DMS114 treated with DMSO at 0.1 percent for 48 hours (cell line): ENCODE data around the gene DNAAF2.
"Not testable (repeated sequence)": the region's sequence is repeated elsewhere in the genome, so short reads cannot be mapped to it uniquely, and the experiment has no call there.

Experiments
- DNase-seq: peaks from one replicate; lab custom pipeline; 2025; ENCODE audit not compliant: unreplicated experiment; lab: John Stamatoyannopoulos, UW

DNAAF2 gene

DNA sequence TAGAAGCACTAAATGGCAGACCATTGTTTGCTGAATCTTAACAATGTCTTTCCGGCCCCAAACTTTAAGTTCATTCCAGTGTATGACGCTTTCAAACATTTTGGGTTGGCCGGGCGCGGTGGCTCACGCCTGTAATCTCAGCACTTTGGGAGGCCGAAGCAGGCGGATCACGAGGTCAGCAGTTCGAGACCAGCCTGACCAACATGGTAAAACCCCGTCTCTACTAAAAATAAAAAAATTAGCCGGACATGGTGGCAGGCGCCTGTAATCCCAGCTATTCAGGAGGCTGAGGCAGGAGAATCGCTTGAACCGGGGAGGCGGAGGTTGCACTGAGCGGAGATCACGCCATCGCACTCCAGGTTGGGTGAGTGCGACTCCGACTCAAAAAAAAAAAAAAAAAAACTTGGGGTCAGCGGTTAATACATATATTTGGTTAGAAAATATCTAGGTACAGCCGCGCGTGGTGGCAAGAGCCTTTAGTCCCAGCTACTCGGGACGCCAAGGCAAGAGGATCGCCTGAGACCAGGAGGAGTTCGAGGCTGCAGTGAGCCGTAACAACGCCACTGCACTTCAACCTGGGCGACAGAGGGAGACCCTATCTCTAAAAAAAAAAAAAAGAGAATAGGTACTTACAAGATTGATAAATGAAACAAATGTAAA lies 49.9 kb downstream of the DNAAF2 start:
- DNase-seq, result not testable (repeated sequence)

DNA sequence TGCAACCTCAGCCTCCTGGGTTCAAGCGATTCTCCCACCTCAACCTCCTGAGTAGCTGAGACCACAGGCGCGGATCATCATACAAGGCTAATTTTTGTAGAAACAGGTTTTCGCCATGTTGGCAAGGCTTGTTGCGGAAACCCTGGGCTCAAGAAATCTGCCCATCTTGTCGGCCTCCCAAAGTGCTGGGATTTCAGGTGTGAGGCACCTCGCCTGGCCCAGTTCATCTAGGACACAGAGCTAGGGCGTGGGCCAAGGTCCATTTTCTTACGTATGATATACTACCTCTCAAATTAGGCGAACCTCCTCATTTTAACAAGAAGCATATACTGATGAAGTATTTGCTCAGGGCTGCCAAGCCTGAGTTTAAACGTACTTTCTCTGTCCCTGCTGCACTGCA lies 51.0 kb downstream of the DNAAF2 start:
- no peak for DNase-seq

- no peak for DNase-seq
Observed at GRCh38 chr14:49583629-49584028, 51.4 kb downstream of the DNAAF2 start.

- DNase-seq, result no peak
Observed at GRCh38 chr14:49582113-49582977, 52.7 kb downstream of the DNAAF2 start.

GRCh38 chr14:49581209-49582112 lies 53.6 kb downstream of the DNAAF2 start:
- DNase-seq, result no peak

DNA sequence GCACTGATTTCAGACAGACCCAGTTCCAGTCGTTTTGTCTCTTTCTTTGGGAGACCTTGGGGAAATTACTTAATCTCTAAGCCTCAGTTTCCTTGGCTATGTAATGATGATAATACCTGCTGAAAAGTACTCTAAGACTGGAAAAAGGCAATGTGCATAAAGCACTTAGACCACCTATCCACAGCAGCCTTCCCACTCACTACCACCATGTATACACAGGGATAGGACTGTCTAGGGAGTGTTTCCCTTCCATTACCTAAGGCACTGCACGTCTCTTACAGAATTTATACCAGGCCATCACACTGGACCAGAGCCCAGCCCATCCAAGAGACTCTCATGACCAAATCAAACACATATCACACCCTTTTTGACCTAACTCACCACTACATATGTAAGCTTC lies 55.2 kb downstream of the DNAAF2 start:
- no peak for DNase-seq

DNA sequence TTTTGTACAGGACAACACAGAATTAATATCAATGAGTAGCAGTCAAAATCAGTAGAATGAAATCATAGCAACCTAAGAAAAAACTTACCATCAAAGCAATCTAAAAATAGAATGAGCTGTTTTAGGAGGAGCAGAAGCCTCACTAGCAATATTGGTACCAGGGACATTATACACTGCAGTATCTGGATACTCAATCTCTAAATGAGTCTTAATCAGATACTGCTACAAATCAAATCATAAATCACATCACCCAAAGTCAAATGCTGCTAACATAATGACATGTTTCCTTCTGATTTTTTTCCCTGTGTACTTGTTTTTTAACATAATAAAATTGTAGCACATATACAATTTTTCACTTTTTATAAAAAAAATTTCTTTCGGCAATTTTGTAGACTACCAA lies 56.9 kb downstream of the DNAAF2 start:
- DNase-seq, result no peak
